Measurements from ENCODE around the gene ZSCAN16. TPM values are rescaled to one million over a fixed set of nuclear protein-coding genes. Genes with fewer than 3 reads are reported as not detected.
A peak's percentile ranks its signal among the peaks of the same experiment; 100 is the strongest.

ZSCAN16 gene
- total and polyA plus RNA-seq, 9 of the 15 experiments (the other 6 are each of a cell fraction or from before 2014, with no cell fraction given), result 0.08 TPM; not detected in 8

DNA sequence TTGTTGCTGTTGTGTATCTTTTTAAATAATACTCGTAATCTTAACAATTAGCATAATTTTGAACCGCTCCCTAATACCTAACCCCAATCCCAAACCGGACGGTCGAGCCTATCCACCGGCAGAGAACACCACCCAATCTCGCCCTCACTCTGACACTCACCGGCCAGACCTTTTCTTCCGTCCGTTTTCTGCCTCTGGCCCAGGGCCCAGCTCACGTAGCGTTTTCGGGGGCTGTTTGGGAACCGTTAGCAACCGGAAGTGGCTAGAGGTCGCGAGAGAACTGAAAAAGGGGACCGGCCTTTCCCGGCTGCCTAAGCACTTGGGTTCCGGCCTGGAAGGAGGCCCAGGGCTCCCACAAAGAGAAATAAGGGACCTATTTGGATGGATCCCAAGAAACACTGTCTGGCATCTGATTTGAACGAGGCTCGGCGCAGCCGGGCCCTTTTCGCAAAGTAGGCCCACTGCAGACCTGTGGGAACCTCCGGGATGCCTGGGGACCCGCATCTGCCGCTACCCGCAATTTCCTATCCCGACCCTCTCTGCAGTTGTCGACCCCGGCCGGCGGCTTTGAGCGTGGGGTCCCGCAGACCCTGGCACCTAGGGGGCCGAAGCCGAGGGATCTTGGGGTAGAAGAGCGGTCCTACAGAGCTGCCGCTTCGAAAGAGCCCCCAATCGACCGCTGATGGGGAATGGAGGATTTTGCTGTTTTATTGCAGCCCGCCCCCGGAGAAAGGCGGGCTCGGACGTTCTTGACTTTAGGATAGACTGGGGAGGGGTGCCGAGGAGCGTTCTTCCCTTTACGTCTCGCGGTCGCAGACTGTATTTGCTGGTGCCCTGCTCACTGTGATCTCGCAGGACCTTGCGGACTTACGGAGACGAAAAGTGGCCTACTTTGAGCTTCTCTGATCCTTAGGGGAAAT lies 12.4 kb downstream of the ZSCAN16 start (continued):
- TF ChIP-seq ETS2 (tag; IDR thresholded peaks at IDR 0.05; ENCODE audit: borderline replicate concordance, poor library complexity, severe bottlenecking) (no peak), KLF10 (CRISPR knock-in tag; IDR thresholded peaks at IDR 0.05) (no peak), PTRF (tag; IDR thresholded peaks at IDR 0.05) (no peak), KDM4B (IDR thresholded peaks at IDR 0.05; ENCODE audit: borderline replicate concordance in 2 of 2, low read depth in 1 of 2) (peak in 1 of 2 experiments; percentile 97; a peak in 2 of 4 replicates), XRCC5 (IDR thresholded peaks at IDR 0.05; ENCODE audit: low read depth, low read length) (peak; percentile 100), CBFB (CRISPR knock-in tag; IDR thresholded peaks at IDR 0.05) (peak; percentile 92; the same call in 1 of the 2 replicates), PML (IDR thresholded peaks at IDR 0.05; ENCODE audit: low read length) (peak; percentile 88), ESRRA (IDR thresholded peaks at IDR 0.05; ENCODE audit: borderline replicate concordance, low read depth) (peak; percentile 92), PURB (CRISPR knock-in tag; IDR thresholded peaks at IDR 0.05; ENCODE audit: low read depth) (no peak), TAF15 (IDR thresholded peaks at IDR 0.05; ENCODE audit: low read depth, low read length) (no peak), ERF (CRISPR knock-in tag; IDR thresholded peaks at IDR 0.05) (no peak), HLTF (IDR thresholded peaks at IDR 0.05) (0 out of 2 replicates have a peak, but pooled peaks have one; percentile 72), EZH2 (IDR thresholded peaks at IDR 0.05; ENCODE audit: borderline replicate concordance, low read depth, low read length) (no peak), NBN (IDR thresholded peaks at IDR 0.05; ENCODE audit: low read depth) (peak; percentile 96; the same call in 1 of the 2 replicates), EGR1 (conservative IDR thresholded peaks at IDR 0.05) (peak; percentile 84), TCF3 (CRISPR knock-in tag; IDR thresholded peaks at IDR 0.05) (no peak; the same call in 1 of the 2 replicates), MYC (IDR thresholded peaks at IDR 0.05; ENCODE audit: low read depth, low read length) (peak; percentile 84), MYC (CRISPR knock-in tag; IDR thresholded peaks at IDR 0.05; ENCODE audit: borderline replicate concordance, low read depth) (peak; percentile 75), RFX1 (IDR thresholded peaks at IDR 0.05) (0 out of 2 replicates have a peak, but pooled peaks have one; percentile 31), POU5F1 (IDR thresholded peaks at IDR 0.05; ENCODE audit: borderline replicate concordance, low read depth, low read length, partially characterized antibody) (no peak), PKNOX1 (IDR thresholded peaks at IDR 0.05) (peak; percentile 13; the same call in 1 of the 2 replicates), CCAR2 (IDR thresholded peaks at IDR 0.05; ENCODE audit: low read depth, low read length) (peak; percentile 89; the same call in 1 of the 2 replicates), HIVEP1 (CRISPR knock-in tag; IDR thresholded peaks at IDR 0.05) (no peak), ZNF384 (IDR thresholded peaks at IDR 0.05; ENCODE audit: low read depth, low read length) (peak; percentile 66)
- TF ChIP-seq, protein P1, sequence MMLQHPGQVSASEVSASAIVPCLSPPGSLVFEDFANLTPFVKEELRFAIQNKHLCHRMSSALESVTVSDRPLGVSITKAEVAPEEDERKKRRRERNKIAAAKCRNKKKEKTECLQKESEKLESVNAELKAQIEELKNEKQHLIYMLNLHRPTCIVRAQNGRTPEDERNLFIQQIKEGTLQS (IDR thresholded peaks at IDR 0.05), result peak; percentile 17; the same call in 1 of the 2 replicates
- TF ChIP-seq, protein P1 (CRISPR knock-in tag; conservative IDR thresholded peaks at IDR 0.05), result peak; percentile 92; the same call in 1 of the 2 replicates
- TF ChIP-seq, protein P2, sequence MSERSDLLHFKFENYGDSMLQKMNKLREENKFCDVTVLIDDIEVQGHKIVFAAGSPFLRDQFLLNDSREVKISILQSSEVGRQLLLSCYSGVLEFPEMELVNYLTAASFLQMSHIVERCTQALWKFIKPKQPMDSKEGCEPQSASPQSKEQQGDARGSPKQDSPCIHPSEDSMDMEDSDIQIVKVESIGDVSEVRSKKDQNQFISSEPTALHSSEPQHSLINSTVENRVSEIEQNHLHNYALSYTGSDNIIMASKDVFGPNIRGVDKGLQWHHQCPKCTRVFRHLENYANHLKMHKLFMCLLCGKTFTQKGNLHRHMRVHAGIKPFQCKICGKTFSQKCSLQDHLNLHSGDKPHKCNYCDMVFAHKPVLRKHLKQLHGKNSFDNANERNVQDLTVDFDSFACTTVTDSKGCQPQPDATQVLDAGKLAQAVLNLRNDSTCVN (CRISPR knock-in tag; IDR thresholded peaks at IDR 0.05), result no peak
